Neuronal stem cell (in vitro differentiated cells): ENCODE results near the gene EIF6.
A peak's percentile ranks its signal among the peaks of the same experiment; 100 is the strongest.

Experiments used
- DNase-seq: peaks from one replicate; pipeline ENCODE4 v3.0.0-alpha.2; 2013; ENCODE audit warnings: low spot score
- H2AFZ ChIP-seq: one replicate; pipeline ENCODE4 v1.6.1; 2013; ENCODE audit warnings: mild to moderate bottlenecking, low read length, inconsistent platforms
- H2AK5ac ChIP-seq: 2 replicates; pipeline ENCODE4 v1.6.1; 2013; ENCODE audit warnings: low read depth, mild to moderate bottlenecking, inconsistent platforms, low read length, moderate library complexity, mixed read lengths
- H2BK120ac ChIP-seq: 2 replicates; pipeline ENCODE4 v1.6.1; 2013; ENCODE audit warnings: low read depth, mild to moderate bottlenecking, inconsistent platforms, low read length, moderate library complexity, mixed read lengths
- H2BK12ac ChIP-seq: one replicate; pipeline ENCODE4 v1.6.1; 2013; ENCODE audit warnings: low read length, inconsistent platforms
- H2BK15ac ChIP-seq: 2 replicates; pipeline ENCODE4 v1.6.1; 2013; ENCODE audit warnings: mild to moderate bottlenecking, low read length, inconsistent platforms, mixed read lengths
- H2BK5ac ChIP-seq: one replicate; pipeline ENCODE4 v1.6.1; 2013; ENCODE audit warnings: inconsistent platforms, mild to moderate bottlenecking, low read length, moderate library complexity
- H3K14ac ChIP-seq: one replicate; pipeline ENCODE4 v1.6.1; 2013; ENCODE audit warnings: low read length, inconsistent platforms
- H3K18ac ChIP-seq: 2 replicates; pipeline ENCODE4 v1.6.1; 2013; ENCODE audit warnings: low read length, inconsistent platforms
- H3K23ac ChIP-seq: 2 replicates; pipeline ENCODE4 v1.6.1; 2013; ENCODE audit warnings: low read depth, mild to moderate bottlenecking, mixed read lengths, low read length, inconsistent platforms; ENCODE audit not compliant: poor library complexity
- H3K27ac ChIP-seq: replicated peaks from 3 replicates; pipeline ENCODE4 v1.5.1; 2013; ENCODE audit warnings: low read length, inconsistent platforms
- H3K27me3 ChIP-seq, 3 experiments: 2 replicates each; pipeline ENCODE4 v1.6.1; 2013; ENCODE audit warnings: low read length in 3 of 3, mild to moderate bottlenecking in 2 of 3, inconsistent platforms in 1 of 3, low read depth in 1 of 3, mixed read lengths in 1 of 3, moderate library complexity in 1 of 3; ENCODE audit not compliant: control insufficient read depth in 3 of 3, insufficient read depth in 3 of 3
- H3K36me3 ChIP-seq, 2 donors: replicated peaks in 1 of 2; 2 replicates each; pipeline ENCODE4 v1.6.1; 2013; ENCODE audit warnings: low read length in 2 of 2; ENCODE audit not compliant: control insufficient read depth in 2 of 2, insufficient read depth in 2 of 2
- H3K4ac ChIP-seq: 2 replicates; pipeline ENCODE4 v1.6.1; 2013; ENCODE audit warnings: inconsistent platforms, mild to moderate bottlenecking, low read length, moderate library complexity
- H3K4me1 ChIP-seq, 2 donors: 1 replicate in 1 of 2; 2 replicates in 1 of 2; pipeline ENCODE4 v1.6.1; 2013; ENCODE audit warnings: low read length in 2 of 2, low read depth in 1 of 2; ENCODE audit not compliant: control insufficient read depth in 2 of 2, insufficient read depth in 1 of 2
- H3K4me2 ChIP-seq: one replicate; pipeline ENCODE4 v1.6.1; 2013; ENCODE audit warnings: mild to moderate bottlenecking, low read length, inconsistent platforms; ENCODE audit not compliant: insufficient read depth, poor library complexity, severe bottlenecking
- H3K4me3 ChIP-seq, 2 donors: 2 replicates each; pipeline ENCODE4 v1.5.1; 2013; ENCODE audit warnings: low read length in 2 of 2, mild to moderate bottlenecking in 2 of 2, inconsistent platforms in 1 of 2, moderate library complexity in 1 of 2
- H3K79me1 ChIP-seq: one replicate; pipeline ENCODE4 v1.6.1; 2013; ENCODE audit warnings: low read depth, mild to moderate bottlenecking, inconsistent platforms, low read length, moderate library complexity
- H3K9ac ChIP-seq: one replicate; pipeline ENCODE4 v1.6.1; 2013; ENCODE audit warnings: mild to moderate bottlenecking, low read depth, low read length, inconsistent platforms; ENCODE audit not compliant: poor library complexity
- H3K9me3 ChIP-seq, 2 donors: replicated peaks in 1 of 2; 2 replicates each; pipeline versions ENCODE3 to v1.6.1; 2013; ENCODE audit warnings: low read length in 2 of 2, mild to moderate bottlenecking in 2 of 2, inconsistent platforms in 1 of 2, low read depth in 1 of 2, mixed read lengths in 1 of 2, moderate library complexity in 1 of 2; ENCODE audit not compliant: control insufficient read depth in 2 of 2, insufficient read depth in 1 of 2
- H4K8ac ChIP-seq: one replicate; pipeline ENCODE4 v1.6.1; 2013; ENCODE audit warnings: low read depth, mild to moderate bottlenecking, inconsistent platforms, low read length, moderate library complexity
- H4K91ac ChIP-seq: one replicate; pipeline ENCODE4 v1.6.1; 2013; ENCODE audit warnings: low read length, low read depth, mild to moderate bottlenecking, inconsistent platforms; ENCODE audit not compliant: poor library complexity
- WGBS, 2 donors: extraction: QIAGEN DNeasy Blood & Tissue Kit; methylation state at CpG; one replicate each; pipeline ENCODE4 v1.1.7; 2013; ENCODE audit warnings: missing lambda C conversion rate in 2 of 2, mixed read lengths in 1 of 2; ENCODE audit not compliant: insufficient read length in 2 of 2, insufficient replicate concordance in 1 of 2; ENCODE audit errors: extremely low coverage in 2 of 2; 5-methylcytosine and 5-hydroxymethylcytosine counted together

Gene EIF6

GRCh38 chr20:35280523-35280922 is 4.0 kb downstream of the EIF6 start:
- Histone ChIP-seq H2BK5ac (no peak overlapping the region), H4K91ac (no peak overlapping the region), H3K27ac (no peak overlapping the region), H3K14ac (no peak overlapping the region), H3K4me1 (peaks cover 14 to 15% of the 10 kb centered on the region in 2 donors), H3K18ac (no peak overlapping the region), H3K9ac (no peak overlapping the region), H3K23ac (no peak overlapping the region), H3K4me2 (no peak overlapping the region), H4K8ac (no peak overlapping the region), H3K79me1 (peaks cover 3% of the 10 kb centered on the region), H3K36me3 (peaks cover 27 to 63% of the 10 kb centered on the region in 2 donors), H3K4me3 (no peak overlapping the region), H3K9me3 (no peaks in the 10 kb centered on the region), H2AK5ac (no peak overlapping the region), H3K4ac (no peak overlapping the region), H3K27me3 (no peaks in the 10 kb centered on the region), H2BK12ac (no peak overlapping the region), H2AFZ (no peak overlapping the region), H2BK120ac (no peak overlapping the region), H2BK15ac (no peak overlapping the region)
- no CpG with 5 or more reads among the region's 6 CpGs for WGBS, 2 donors
- no peak for DNase-seq

- no peak overlapping the region for H3K14ac ChIP-seq
- no peak overlapping the region for H2BK12ac ChIP-seq
- H3K9ac ChIP-seq, result no peak overlapping the region
- H3K27me3 ChIP-seq, result no peaks in the 10 kb centered on the region
- WGBS, 2 donors, result no CpG with 5 or more reads among the region's 7 CpGs
- H2BK120ac ChIP-seq, result no peak overlapping the region
- peaks cover 10% of the 10 kb centered on the region in 2 donors for H3K4me1 ChIP-seq
- H3K4me3 ChIP-seq, result no peak overlapping the region
- peaks cover 27 to 70% of the 10 kb centered on the region in 2 donors for H3K36me3 ChIP-seq
- no peak overlapping the region for H3K18ac ChIP-seq
- H3K4me2 ChIP-seq, result no peak overlapping the region
- H3K9me3 ChIP-seq, result no peaks in the 10 kb centered on the region
- H2AK5ac ChIP-seq, result no peak overlapping the region
- DNase-seq, result no peak
- H3K23ac ChIP-seq, result no peak overlapping the region
- no peak overlapping the region for H4K8ac ChIP-seq
- no peak overlapping the region for H2AFZ ChIP-seq
- H3K4ac ChIP-seq, result no peak overlapping the region
- H3K79me1 ChIP-seq, result peaks cover 3% of the 10 kb centered on the region
- no peak overlapping the region for H4K91ac ChIP-seq
- no peak overlapping the region for H2BK15ac ChIP-seq
- no peak overlapping the region for H2BK5ac ChIP-seq
- H3K27ac ChIP-seq, result no peak overlapping the region
These were observed 4.9 kb downstream of the EIF6 start for GRCh38 chr20:35279533-35280174.

GRCh38 chr20:35279040-35279439 is 5.5 kb downstream of the EIF6 start:
- Histone ChIP-seq H3K23ac (peak overlapping the region; percentile 8), H3K4me3 (no peak overlapping the region), H2BK5ac (no peak overlapping the region), H4K8ac (no peak overlapping the region), H3K9me3 (no peaks in the 10 kb centered on the region), H3K4me2 (no peak overlapping the region), H4K91ac (no peak overlapping the region), H3K14ac (no peak overlapping the region), H3K4me1 (peaks cover 10% of the 10 kb centered on the region in 2 donors), H3K9ac (no peak overlapping the region), H2BK120ac (no peak overlapping the region), H2BK15ac (no peak overlapping the region), H3K79me1 (peaks cover 3% of the 10 kb centered on the region), H3K36me3 (peaks cover 27 to 70% of the 10 kb centered on the region in 2 donors), H3K27me3 (no peaks in the 10 kb centered on the region), H3K18ac (no peak overlapping the region), H2AK5ac (no peak overlapping the region), H2AFZ (no peak overlapping the region), H3K27ac (no peak overlapping the region), H2BK12ac (no peak overlapping the region), H3K4ac (no peak overlapping the region)
- WGBS, 2 donors, result no CpG with 5 or more reads among the region's 5 CpGs
- DNase-seq, result no peak

GRCh38 chr20:35277531-35278395 is 6.8 kb downstream of the EIF6 start, which contains the start of gene MMP24OS:
TSS of gene MMP24OS (minus strand) at chr20:35278122. CDS start at chr20:35277929, 193 bp downstream.
- Histone ChIP-seq H2AFZ (peak within 1 kb of the TSS; percentile 88), H3K36me3 (peaks cover 27 to 64% of the 10 kb centered on the region in 2 donors)

More at GRCh38 chr20:35277531-35278395, 6.8 kb downstream of the EIF6 start, which contains the start of gene MMP24OS:
- Histone ChIP-seq H3K9me3 (no peaks in the 10 kb centered on the region), H3K4me3 (peak within 1 kb of the TSS; percentile 66 to 85), H2BK120ac (no peak within 1 kb of the TSS), H3K4me1 (peaks cover 6 to 7% of the 10 kb centered on the region in 2 donors), H3K4me2 (peak within 1 kb of the TSS; percentile 85), H3K79me1 (peaks cover 3% of the 10 kb centered on the region), H4K91ac (no peak within 1 kb of the TSS), H3K27ac (peak within 1 kb of the TSS; percentile 70), H3K23ac (peak within 1 kb of the TSS; percentile 92), H2AK5ac (peak within 1 kb of the TSS; percentile 37), H3K4ac (no peak within 1 kb of the TSS), H3K9ac (peak within 1 kb of the TSS; percentile 90), H3K14ac (no peak within 1 kb of the TSS), H3K27me3 (no peaks in the 10 kb centered on the region), H2BK15ac (no peak within 1 kb of the TSS), H4K8ac (no peak within 1 kb of the TSS), H2BK12ac (no peak within 1 kb of the TSS), H2BK5ac (no peak within 1 kb of the TSS), H3K18ac (peak within 1 kb of the TSS; percentile 84)
- DNase-seq, result peak; percentile 85
- no CpG with 5 or more reads among the region's 76 CpGs for WGBS, 2 donors
